Measurements from ENCODE around the gene GNAQ.

- no peak for TF ChIP-seq TCF12 (IDR thresholded peaks at IDR 0.05; ENCODE audit: low read depth)
- TF ChIP-seq YY1 (IDR thresholded peaks at IDR 0.05; ENCODE audit: low read depth) = no peak
- TF ChIP-seq MAX (IDR thresholded peaks at IDR 0.05) = no peak
- no peak for TF ChIP-seq TAF1 (IDR thresholded peaks at IDR 0.05; ENCODE audit: low read depth)
- no peak for TF ChIP-seq RAD21 (IDR thresholded peaks at IDR 0.05; ENCODE audit: low read depth)
- no peak for TF ChIP-seq EP300 (IDR thresholded peaks at IDR 0.05; ENCODE audit: borderline replicate concordance)
- TF ChIP-seq REST (IDR thresholded peaks at IDR 0.05; ENCODE audit: low read depth) = no peak
- TF ChIP-seq EGR1 (IDR thresholded peaks at IDR 0.05) = no peak
These were observed 97.6 kb downstream of the GNAQ start for GRCh38 chr9:77933976-77934375.

Measured in Ishikawa (cell line).